22Rv1 (cell line): ENCODE results near the gene GRIFIN.

Experiments
- H3K27ac ChIP-seq: fragments of 450-650 bp; 2 replicates; pipeline ENCODE4 v1.5.1; 2017
- ZFX ChIP-seq: fragments of 450-650 bp; IDR thresholded peaks from 2 replicates; pipeline ENCODE4 v1.6.1; 2017; ENCODE audit warnings: antibody characterized with exemption, borderline replicate concordance
- TF ChIP-seq, protein P1 (sequence below): fragments of 450-650 bp; IDR thresholded peaks from 2 replicates; pipeline ENCODE4 v1.5.1; 2017; ENCODE audit warnings: mild to moderate bottlenecking

GRIFIN gene

DNA sequence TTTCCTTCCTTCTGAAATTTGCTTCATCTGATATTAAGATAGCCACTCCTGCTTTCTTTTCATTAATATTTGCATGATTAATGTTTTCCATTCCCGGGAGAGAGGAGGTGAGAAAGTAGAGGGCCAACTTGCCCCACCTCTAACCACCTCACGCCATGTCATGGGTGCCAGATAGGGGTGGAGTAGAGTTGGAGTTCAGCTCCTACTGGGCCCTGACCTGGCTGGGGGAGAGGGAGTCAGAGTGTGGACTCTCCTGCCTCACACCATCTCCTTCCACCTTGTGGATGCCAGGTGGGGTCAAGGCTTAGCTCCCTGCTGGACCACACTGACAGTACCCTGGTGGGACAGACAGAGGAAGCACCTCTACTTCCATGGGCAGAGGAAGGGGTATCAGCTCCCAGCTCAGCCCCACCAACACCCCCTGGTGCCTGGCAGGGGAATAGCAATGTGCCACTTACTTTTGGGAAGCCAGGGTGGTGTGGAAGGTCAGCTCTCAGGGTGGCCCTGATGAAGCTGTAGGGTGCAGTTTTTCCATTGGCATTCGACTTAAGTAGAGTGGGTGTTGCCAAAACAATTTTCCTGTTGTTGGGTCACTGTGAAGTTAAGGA, 44.8 kb downstream of the GRIFIN start:
- TF ChIP-seq ZFX: no peak
- TF ChIP-seq, protein P1, sequence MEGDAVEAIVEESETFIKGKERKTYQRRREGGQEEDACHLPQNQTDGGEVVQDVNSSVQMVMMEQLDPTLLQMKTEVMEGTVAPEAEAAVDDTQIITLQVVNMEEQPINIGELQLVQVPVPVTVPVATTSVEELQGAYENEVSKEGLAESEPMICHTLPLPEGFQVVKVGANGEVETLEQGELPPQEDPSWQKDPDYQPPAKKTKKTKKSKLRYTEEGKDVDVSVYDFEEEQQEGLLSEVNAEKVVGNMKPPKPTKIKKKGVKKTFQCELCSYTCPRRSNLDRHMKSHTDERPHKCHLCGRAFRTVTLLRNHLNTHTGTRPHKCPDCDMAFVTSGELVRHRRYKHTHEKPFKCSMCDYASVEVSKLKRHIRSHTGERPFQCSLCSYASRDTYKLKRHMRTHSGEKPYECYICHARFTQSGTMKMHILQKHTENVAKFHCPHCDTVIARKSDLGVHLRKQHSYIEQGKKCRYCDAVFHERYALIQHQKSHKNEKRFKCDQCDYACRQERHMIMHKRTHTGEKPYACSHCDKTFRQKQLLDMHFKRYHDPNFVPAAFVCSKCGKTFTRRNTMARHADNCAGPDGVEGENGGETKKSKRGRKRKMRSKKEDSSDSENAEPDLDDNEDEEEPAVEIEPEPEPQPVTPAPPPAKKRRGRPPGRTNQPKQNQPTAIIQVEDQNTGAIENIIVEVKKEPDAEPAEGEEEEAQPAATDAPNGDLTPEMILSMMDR: peak; percentile 65
- H3K27ac ChIP-seq: no peak overlapping the region

DNA sequence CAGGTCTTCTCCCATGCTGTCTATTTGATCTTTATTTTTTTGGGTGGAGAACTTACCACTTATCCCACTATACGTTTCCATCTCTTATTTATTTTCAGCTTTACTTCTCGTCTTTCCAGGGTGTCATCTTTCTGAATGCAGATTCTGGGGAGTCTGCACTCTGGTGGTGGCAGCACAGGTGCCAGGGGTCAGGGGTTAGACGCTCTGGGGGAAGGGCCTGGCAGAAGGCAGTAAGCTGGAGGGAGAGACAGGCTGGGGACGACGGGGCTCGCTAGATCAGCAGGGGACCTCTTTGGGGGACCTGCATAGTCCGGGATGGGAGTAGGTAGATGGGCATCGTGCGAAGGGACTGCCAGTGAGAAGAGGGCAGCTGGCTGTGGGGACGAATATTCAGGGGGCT, 50.4 kb downstream of the GRIFIN start:
- H3K27ac ChIP-seq: no peak overlapping the region

More for the DNA sequence above, 50.4 kb downstream of the GRIFIN start:
- TF ChIP-seq, protein P1: no peak
- no peak for TF ChIP-seq ZFX
